NB4 (cell line): Measurements from ENCODE around the gene GLT1D1.

ENCODE experiments used
- DNase-seq: peaks from one replicate; pipeline ENCODE4 v3.0.0; 2010; ENCODE audit warnings: low read depth
- H3K4me3 ChIP-seq: one replicate; pipeline ENCODE4 v1.5.1; 2011; ENCODE audit warnings: mild to moderate bottlenecking, low read depth, low read length, moderate library complexity
- MYC ChIP-seq: IDR thresholded peaks from 2 replicates; pipeline ENCODE4 v1.6.1; 2011; ENCODE audit warnings: low read depth, low read length
- POLR2A ChIP-seq: IDR thresholded peaks from 2 replicates; pipeline ENCODE4 v1.6.1; 2011; ENCODE audit warnings: mild to moderate bottlenecking; ENCODE audit not compliant: insufficient read length; ENCODE audit errors: extremely low read depth
- TF ChIP-seq, protein P1 (sequence below): IDR thresholded peaks from 2 replicates; pipeline ENCODE4 v1.6.1; 2011; ENCODE audit warnings: low read depth, low read length
- TF ChIP-seq, protein P2 (sequence below): IDR thresholded peaks from one replicate; pipeline ENCODE4 v1.5.1; 2012; ENCODE audit warnings: low read depth, low read length

GLT1D1 gene

DNA sequence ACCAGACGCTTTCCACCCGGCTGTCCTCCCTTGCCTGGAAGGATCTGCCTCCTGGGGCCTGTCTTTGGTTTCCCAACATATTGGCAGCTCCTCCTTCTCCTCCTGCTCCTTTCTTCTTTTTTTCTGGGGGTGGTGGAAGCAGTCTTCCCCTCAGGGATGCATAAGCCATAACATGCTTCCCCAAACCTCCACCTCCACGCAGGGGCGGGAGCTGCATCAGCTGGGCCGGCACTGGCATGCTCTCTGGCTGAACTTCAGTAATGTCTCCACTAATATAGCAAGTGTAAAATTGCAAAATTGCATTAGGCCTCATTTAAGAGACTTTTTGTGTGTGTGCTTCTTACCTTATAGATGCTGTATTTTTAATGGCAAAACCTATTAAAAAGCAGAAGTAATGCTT is 58.6 kb downstream of the GLT1D1 start:
- TF ChIP-seq POLR2A = no peak
- no peak for TF ChIP-seq MYC
- TF ChIP-seq, protein P1, sequence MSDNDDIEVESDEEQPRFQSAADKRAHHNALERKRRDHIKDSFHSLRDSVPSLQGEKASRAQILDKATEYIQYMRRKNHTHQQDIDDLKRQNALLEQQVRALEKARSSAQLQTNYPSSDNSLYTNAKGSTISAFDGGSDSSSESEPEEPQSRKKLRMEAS = no peak
- TF ChIP-seq, protein P2, sequence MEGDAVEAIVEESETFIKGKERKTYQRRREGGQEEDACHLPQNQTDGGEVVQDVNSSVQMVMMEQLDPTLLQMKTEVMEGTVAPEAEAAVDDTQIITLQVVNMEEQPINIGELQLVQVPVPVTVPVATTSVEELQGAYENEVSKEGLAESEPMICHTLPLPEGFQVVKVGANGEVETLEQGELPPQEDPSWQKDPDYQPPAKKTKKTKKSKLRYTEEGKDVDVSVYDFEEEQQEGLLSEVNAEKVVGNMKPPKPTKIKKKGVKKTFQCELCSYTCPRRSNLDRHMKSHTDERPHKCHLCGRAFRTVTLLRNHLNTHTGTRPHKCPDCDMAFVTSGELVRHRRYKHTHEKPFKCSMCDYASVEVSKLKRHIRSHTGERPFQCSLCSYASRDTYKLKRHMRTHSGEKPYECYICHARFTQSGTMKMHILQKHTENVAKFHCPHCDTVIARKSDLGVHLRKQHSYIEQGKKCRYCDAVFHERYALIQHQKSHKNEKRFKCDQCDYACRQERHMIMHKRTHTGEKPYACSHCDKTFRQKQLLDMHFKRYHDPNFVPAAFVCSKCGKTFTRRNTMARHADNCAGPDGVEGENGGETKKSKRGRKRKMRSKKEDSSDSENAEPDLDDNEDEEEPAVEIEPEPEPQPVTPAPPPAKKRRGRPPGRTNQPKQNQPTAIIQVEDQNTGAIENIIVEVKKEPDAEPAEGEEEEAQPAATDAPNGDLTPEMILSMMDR = no peak
- no peak overlapping the region for H3K4me3 ChIP-seq
- DNase-seq = no peak

DNA sequence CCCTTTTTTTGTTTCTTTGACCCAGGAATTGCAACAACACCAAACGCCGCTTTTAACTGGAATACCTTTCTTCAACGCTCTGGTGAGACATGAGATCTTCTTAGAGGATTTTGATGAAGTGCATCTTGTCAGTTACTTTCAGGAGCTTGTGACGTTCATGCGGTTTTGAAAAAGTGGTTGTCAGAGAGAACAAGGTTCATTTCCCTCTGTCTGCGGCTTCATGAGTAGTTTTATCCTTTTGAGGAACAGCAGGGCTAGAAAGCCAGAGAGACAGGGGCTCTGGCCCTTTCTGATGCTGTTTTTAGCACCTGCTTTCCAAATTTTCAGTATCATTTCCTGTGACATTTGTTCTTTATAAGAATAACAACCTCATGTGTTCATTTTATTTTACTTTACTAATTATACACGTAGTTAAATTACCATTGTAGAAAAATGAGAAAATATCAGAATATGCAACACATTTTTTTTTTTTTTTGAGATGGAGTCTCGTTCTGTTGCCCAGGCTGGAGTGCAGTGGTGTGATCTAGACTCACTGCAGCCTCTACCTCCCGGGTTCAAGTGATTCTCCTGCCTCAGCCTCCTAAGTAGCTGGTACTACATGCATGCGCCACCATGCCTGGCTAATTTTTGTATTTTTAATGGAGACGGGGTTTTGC is 61.8 kb downstream of the GLT1D1 start:
- H3K4me3 ChIP-seq = no peak overlapping the region
- DNase-seq = peak; percentile 58
- TF ChIP-seq, protein P1 = no peak
- TF ChIP-seq MYC = no peak
- TF ChIP-seq POLR2A = no peak
- TF ChIP-seq, protein P2 = no peak

DNA sequence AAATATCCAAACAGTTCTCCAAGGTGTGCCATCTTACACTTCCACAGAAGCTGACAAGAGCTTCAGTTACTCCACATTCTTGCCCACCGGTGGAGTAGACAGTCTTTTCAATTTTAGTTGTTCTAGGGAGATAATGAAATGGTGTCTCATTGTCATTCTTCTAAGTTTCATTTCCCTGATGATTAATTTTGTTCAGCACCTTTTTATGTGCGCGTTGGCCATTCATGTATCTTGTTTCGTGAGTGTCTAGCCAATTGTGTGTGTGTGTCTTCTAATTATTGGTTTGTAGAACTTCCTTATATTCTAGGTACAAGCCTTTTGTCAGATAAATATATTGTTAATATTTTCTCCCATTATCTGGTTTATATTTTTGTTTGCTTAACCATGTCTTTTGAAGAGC is 63.1 kb downstream of the GLT1D1 start:
- no peak for DNase-seq
- TF ChIP-seq, protein P1 = no peak
- TF ChIP-seq MYC = no peak
- TF ChIP-seq POLR2A = no peak
- TF ChIP-seq, protein P2 = no peak
- no peak overlapping the region for H3K4me3 ChIP-seq

DNA sequence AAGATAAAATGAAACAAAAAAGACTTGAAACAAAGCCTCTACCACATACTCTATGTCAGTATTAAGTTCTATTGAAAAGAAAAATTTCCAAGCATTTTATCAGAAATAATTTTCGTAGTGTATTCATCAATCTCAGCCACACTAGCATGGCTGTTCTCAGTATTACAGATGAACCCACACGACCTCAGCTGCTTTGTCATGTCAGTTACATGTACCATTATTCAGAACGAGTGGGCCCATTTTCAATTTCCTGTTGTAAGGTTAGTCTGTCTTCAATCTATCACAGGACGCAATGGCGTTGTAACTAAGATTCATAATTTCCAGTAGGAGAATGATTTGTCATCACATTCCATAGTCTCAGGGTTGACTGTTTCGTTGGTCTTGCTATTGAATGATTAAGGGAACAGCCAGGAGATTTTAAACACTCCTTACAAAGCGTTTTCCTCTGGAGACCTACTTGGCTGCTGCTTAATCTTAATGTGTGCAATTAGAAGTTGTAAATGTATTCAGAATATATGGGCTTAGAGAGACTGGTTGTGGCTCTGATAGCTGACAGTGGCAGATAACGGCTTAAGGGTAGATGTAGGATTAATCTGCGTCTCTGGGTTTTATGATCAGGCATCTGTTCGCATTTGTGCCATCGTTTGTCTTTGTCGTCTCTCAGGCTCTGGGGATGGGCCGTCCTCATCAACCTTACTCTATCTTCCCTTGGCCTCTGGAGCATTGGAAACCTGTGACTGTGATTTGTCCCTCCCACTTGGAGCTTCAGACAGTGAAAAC is 65.4 kb downstream of the GLT1D1 start:
- DNase-seq = no peak
- TF ChIP-seq POLR2A (no peak), MYC (no peak)
- TF ChIP-seq, protein P1 = no peak
- TF ChIP-seq, protein P2 = no peak
- H3K4me3 ChIP-seq = no peak overlapping the region

DNA sequence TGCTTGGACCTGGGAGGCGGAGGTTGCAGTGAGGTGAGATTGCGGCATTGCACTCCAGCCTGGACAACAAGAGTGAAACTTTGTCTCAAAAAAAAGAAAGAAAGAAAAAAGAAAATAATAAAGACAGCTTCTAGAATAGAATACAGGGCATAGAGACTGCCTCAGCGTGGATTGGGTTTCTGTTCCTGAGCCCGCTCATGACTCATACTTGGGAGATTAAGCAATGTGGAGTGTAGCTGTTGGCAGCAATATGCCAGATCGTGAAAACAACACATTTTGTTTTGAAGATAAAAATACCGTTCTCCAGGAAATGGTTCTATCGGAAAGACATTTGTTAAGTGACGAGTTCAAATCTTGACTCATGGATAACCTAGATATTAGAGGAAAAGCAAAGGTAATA is 67.2 kb downstream of the GLT1D1 start:
- DNase-seq = peak; percentile 70
- no peak overlapping the region for H3K4me3 ChIP-seq
- TF ChIP-seq, protein P2 = no peak
- no peak for TF ChIP-seq POLR2A
- TF ChIP-seq, protein P1 = no peak
- TF ChIP-seq MYC = no peak
